ENCODE data around the gene MOK.

Gene MOK

GRCh38 chr14:102283631-102284129 is 21.3 kb downstream of the MOK start:
- no peak for DNase-seq

GRCh38 chr14:102282751-102283465 is 22.1 kb downstream of the MOK start:
- no peak for DNase-seq

- DNase-seq = no peak
These were observed 24.5 kb downstream of the MOK start for GRCh38 chr14:102280376-102280962.

GRCh38 chr14:102279688-102280348 is 25.1 kb downstream of the MOK start:
- no peak for DNase-seq

GRCh38 chr14:102279282-102279681 is 25.7 kb downstream of the MOK start:
- DNase-seq = no peak

- DNase-seq = no peak
These were observed 26.4 kb downstream of the MOK start for GRCh38 chr14:102278631-102278935.

GRCh38 chr14:102277874-102278630 is 26.9 kb downstream of the MOK start:
- no peak for DNase-seq

GRCh38 chr14:102275866-102276265 is 29.1 kb downstream of the MOK start:
- DNase-seq = no peak

GRCh38 chr14:102272392-102272791 is 32.6 kb downstream of the MOK start:
- DNase-seq = no peak

- no peak for DNase-seq
These were observed 40.2 kb downstream of the MOK start for GRCh38 chr14:102264775-102265174.

GRCh38 chr14:102264355-102264754 is 40.6 kb downstream of the MOK start:
- no peak for DNase-seq

GRCh38 chr14:102262929-102263462 is 42.0 kb downstream of the MOK start:
- no peak for DNase-seq

- no peak for DNase-seq
These were observed 46.8 kb downstream of the MOK start for GRCh38 chr14:102258136-102258535.

GRCh38 chr14:102256716-102257115 is 48.2 kb downstream of the MOK start:
- DNase-seq = no peak

- no peak for DNase-seq
These were observed 49.4 kb downstream of the MOK start for GRCh38 chr14:102255401-102256190.

- DNase-seq = no peak
These were observed 51.8 kb downstream of the MOK start for GRCh38 chr14:102252834-102253801.

- no peak for DNase-seq
These were observed 53.8 kb downstream of the MOK start for GRCh38 chr14:102251161-102251560.

- no peak for DNase-seq
These were observed 54.3 kb downstream of the MOK start for GRCh38 chr14:102250636-102251035.

- DNase-seq = no peak
These were observed 55.0 kb downstream of the MOK start for GRCh38 chr14:102249981-102250380.

- DNase-seq = no peak
These were observed 55.9 kb downstream of the MOK start for GRCh38 chr14:102249041-102249440.

- no peak for DNase-seq
These were observed 56.8 kb downstream of the MOK start for GRCh38 chr14:102248121-102248520.
